Neutrophil (primary cell): Measurements from ENCODE around the gene NBEAL2.

Experiments used
- H3K27ac ChIP-seq: fragments of 200-600 bp; sonication (generic); 2 replicates; pipeline ENCODE4 v1.5.1; 2016; ENCODE audit warnings: mild to moderate bottlenecking, moderate library complexity
- H3K27me3 ChIP-seq: fragments of 200-600 bp; sonication (generic); 2 replicates; pipeline ENCODE4 v1.6.0; 2016; ENCODE audit warnings: mild to moderate bottlenecking
- H3K36me3 ChIP-seq: fragments of 200-600 bp; sonication (generic); 2 replicates; pipeline ENCODE4 v1.5.1; 2017
- H3K4me1 ChIP-seq, 2 experiments: fragments of 200-600 bp in 1 of 2; sonication (generic) in 1 of 2; 1 replicate in 1 of 2; 2 replicates in 1 of 2; pipeline versions ENCODE4 v1.5.1 to v1.6.1; 2013 to 2016; ENCODE audit warnings: low read depth in 1 of 2, low read length in 1 of 2, mild to moderate bottlenecking in 1 of 2, moderate library complexity in 1 of 2; ENCODE audit not compliant: control insufficient read depth in 1 of 2, insufficient read depth in 1 of 2
- H3K4me3 ChIP-seq, 2 experiments: fragments of 200-600 bp in 1 of 2; sonication (generic) in 1 of 2; 1 replicate in 1 of 2; 2 replicates in 1 of 2; pipeline ENCODE4 v1.5.1; 2013 to 2016; ENCODE audit warnings: low read depth in 1 of 2, low read length in 1 of 2, mild to moderate bottlenecking in 1 of 2, moderate library complexity in 1 of 2
- H3K9me3 ChIP-seq: fragments of 200-600 bp; sonication (generic); 2 replicates; pipeline ENCODE4 v1.5.1; 2016
- CTCF ChIP-seq: fragments of 200-600 bp; sonication (generic); IDR thresholded peaks from 2 replicates; pipeline ENCODE4 v1.5.1; 2016; ENCODE audit warnings: antibody characterized with exemption

NBEAL2 gene

GRCh38 chr3:46935989-46936558, 43.4 kb upstream of the NBEAL2 start:
- H3K4me1 ChIP-seq: peaks cover 90 to 94% of the 10 kb centered on the region in 2 experiments
- H3K36me3 ChIP-seq: no peaks in the 10 kb centered on the region
- H3K9me3 ChIP-seq: no peaks in the 10 kb centered on the region
- H3K27ac ChIP-seq: peak overlapping the region; percentile 83
- no peaks in the 10 kb centered on the region for H3K27me3 ChIP-seq
- H3K4me3 ChIP-seq: peak overlapping the region; percentile 25 to 43
- no peak for TF ChIP-seq CTCF

- TF ChIP-seq CTCF: no peak
- Histone ChIP-seq H3K36me3 (no peaks in the 10 kb centered on the region), H3K4me1 (peaks cover 83 to 87% of the 10 kb centered on the region in 2 experiments), H3K27me3 (no peaks in the 10 kb centered on the region), H3K9me3 (no peaks in the 10 kb centered on the region), H3K27ac (peak overlapping the region; percentile 83), H3K4me3 (peak overlapping the region; percentile 25 to 43)
Observed at GRCh38 chr3:46936733-46937250, 42.7 kb upstream of the NBEAL2 start.

GRCh38 chr3:46938118-46938517, 41.3 kb upstream of the NBEAL2 start:
- TF ChIP-seq CTCF: no peak
- H3K36me3 ChIP-seq: no peaks in the 10 kb centered on the region
- H3K4me1 ChIP-seq: peaks cover 70 to 83% of the 10 kb centered on the region in 2 experiments
- no peaks in the 10 kb centered on the region for H3K9me3 ChIP-seq
- peak overlapping the region in 1 of 2 experiments; percentile 29 for H3K4me3 ChIP-seq
- no peaks in the 10 kb centered on the region for H3K27me3 ChIP-seq
- peak overlapping the region; percentile 83 for H3K27ac ChIP-seq

GRCh38 chr3:46939578-46940445, 39.7 kb upstream of the NBEAL2 start:
- Histone ChIP-seq H3K36me3 (no peaks in the 10 kb centered on the region), H3K4me3 (peak overlapping the region in 1 of 2 experiments; percentile 29), H3K27ac (peak overlapping the region; percentile 83), H3K27me3 (no peaks in the 10 kb centered on the region), H3K4me1 (peaks cover 53 to 68% of the 10 kb centered on the region in 2 experiments), H3K9me3 (no peaks in the 10 kb centered on the region)
- TF ChIP-seq CTCF: no peak

- no peaks in the 10 kb centered on the region for H3K36me3 ChIP-seq
Observed at GRCh38 chr3:46942076-46942475, 37.4 kb upstream of the NBEAL2 start.

More at GRCh38 chr3:46942076-46942475, 37.4 kb upstream of the NBEAL2 start:
- Histone ChIP-seq H3K4me1 (peaks cover 43 to 55% of the 10 kb centered on the region in 2 experiments), H3K27me3 (no peaks in the 10 kb centered on the region), H3K27ac (peak overlapping the region; percentile 18), H3K9me3 (no peaks in the 10 kb centered on the region), H3K4me3 (no peak overlapping the region)
- TF ChIP-seq CTCF: no peak
